ENCODE data around the gene SLC1A4. TPM values are rescaled to one million over a fixed set of nuclear protein-coding genes. Genes with fewer than 3 reads are reported as not detected.

The SLC1A4 gene
- total and polyA plus RNA-seq, 10 of the 15 experiments (the other 5 are each of a cell fraction or from before 2014, with no cell fraction given), result 10.8 to 43.2 (median 27.7) TPM

DNA sequence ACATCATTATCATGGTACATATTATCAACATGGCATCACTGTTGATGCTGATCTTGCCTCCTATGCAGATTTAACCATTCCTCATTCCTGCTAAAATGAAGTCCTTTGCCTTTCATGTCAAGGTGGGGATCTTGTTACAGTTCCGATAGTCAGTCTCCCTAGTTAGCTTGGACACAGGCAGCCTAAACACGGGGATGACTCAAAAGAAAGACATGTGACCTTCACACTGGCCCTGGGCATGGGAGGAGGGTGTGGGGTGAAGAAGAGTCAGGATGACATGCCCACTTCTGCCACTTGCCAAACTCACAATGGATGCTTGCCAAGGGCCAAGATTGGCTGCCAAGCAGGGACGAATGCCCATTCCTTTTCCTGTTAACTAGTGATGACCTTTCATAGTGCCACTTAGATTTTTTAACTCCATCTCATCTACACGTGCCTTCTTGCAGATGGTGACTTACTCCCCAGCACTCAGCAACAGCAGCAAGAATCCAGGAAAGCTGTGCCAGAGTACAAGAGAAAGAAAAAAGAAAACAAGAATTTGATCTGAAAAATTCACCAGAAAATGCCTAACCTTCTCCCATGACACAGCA lies 13.9 kb upstream of the SLC1A4 start:
- in situ Hi-C loops (cut with MboI) (no loop called here), intact Hi-C loops (cut with micrococcal nuclease; ENCODE audit: unreplicated experiment) (no loop called here)
- ChIA-PET POLR2A (no interaction called here), CTCF (interaction anchor here (1.4 kb wide), 1 partner anchor 11 kb away, joined by 7 read pairs; no protein-coding TSS in a partner anchor), RAD21 (ENCODE audit: unreplicated experiment) (no interaction called here), SMC1A (ENCODE audit: uncharacterized antibody, unreplicated experiment) (no interaction called here)
- 87% methylated on average over 4 of the region's 4 CpGs for WGBS (ENCODE audit: insufficient coverage, insufficient replicate concordance, low lambda C conversion rate, missing lambda C conversion rate)
- Histone ChIP-seq H3K9me3 (replicated peaks; ENCODE audit: control insufficient read depth, insufficient read depth, low read length) (no peaks in the 10 kb centered on the region), H2AFZ (ENCODE audit: control insufficient read depth, low read depth, low read length) (no peak overlapping the region), H3K27ac (ENCODE audit: control insufficient read depth, insufficient read depth) (no peak overlapping the region), H4K20me1 (ENCODE audit: control insufficient read depth, insufficient read depth) (no peaks in the 10 kb centered on the region), H3K36me3 (ENCODE audit: control insufficient read depth in 2 of 2, insufficient read depth in 2 of 2, low read length in 1 of 2) (no peaks in the 10 kb centered on the region), H3K79me2 (ENCODE audit: control insufficient read depth, insufficient read depth, low read length) (no peaks in the 10 kb centered on the region), H3K27me3 (replicated peaks in 1 of 2; ENCODE audit: control insufficient read depth in 2 of 2, insufficient read depth in 2 of 2, low read length in 1 of 2) (no peaks in the 10 kb centered on the region), H3K4me3 (no peak overlapping the region), H3K4me2 (ENCODE audit: control insufficient read depth, insufficient read depth) (no peak overlapping the region), H3K4me1 (ENCODE audit: control insufficient read depth, insufficient read depth, low read length) (peaks cover 12% of the 10 kb centered on the region), H3K9ac (ENCODE audit: control insufficient read depth, insufficient read depth, low read length) (no peak overlapping the region)
- no peak for TF ChIP-seq TBL1XR1 (IDR thresholded peaks at IDR 0.05; ENCODE audit: low read depth, low read length)
- TF ChIP-seq FOXK2 (IDR thresholded peaks at IDR 0.05), result 0 out of 2 replicates have a peak, but pooled peaks have one; percentile 19
- DNase-seq (ENCODE audit: low read depth, low spot score) (no peak), FAIRE-seq (no peak), ATAC-seq (no peak)
- no TSS peak for BruUV-seq (replicated peaks)

GRCh38 chr2:64976276-64976675 lies 12.9 kb upstream of the SLC1A4 start:
- BruUV-seq (replicated peaks), result no TSS peak
- Histone ChIP-seq H3K4me2 (ENCODE audit: control insufficient read depth, insufficient read depth) (no peak overlapping the region), H3K9me3 (replicated peaks; ENCODE audit: control insufficient read depth, insufficient read depth, low read length) (no peaks in the 10 kb centered on the region), H3K4me1 (ENCODE audit: control insufficient read depth, insufficient read depth, low read length) (peaks cover 12% of the 10 kb centered on the region), H3K9ac (ENCODE audit: control insufficient read depth, insufficient read depth, low read length) (no peak overlapping the region), H3K27me3 (replicated peaks in 1 of 2; ENCODE audit: control insufficient read depth in 2 of 2, insufficient read depth in 2 of 2, low read length in 1 of 2) (no peaks in the 10 kb centered on the region), H4K20me1 (ENCODE audit: control insufficient read depth, insufficient read depth) (no peaks in the 10 kb centered on the region), H2AFZ (ENCODE audit: control insufficient read depth, low read depth, low read length) (no peak overlapping the region), H3K27ac (ENCODE audit: control insufficient read depth, insufficient read depth) (no peak overlapping the region), H3K36me3 (ENCODE audit: control insufficient read depth in 2 of 2, insufficient read depth in 2 of 2, low read length in 1 of 2) (no peaks in the 10 kb centered on the region), H3K4me3 (no peak overlapping the region), H3K79me2 (ENCODE audit: control insufficient read depth, insufficient read depth, low read length) (no peaks in the 10 kb centered on the region)
- ATAC-seq (no peak; the same call in 2 of the 3 replicates), FAIRE-seq (no peak), DNase-seq (ENCODE audit: low read depth, low spot score) (no peak)
- SMC1A ChIA-PET (ENCODE audit: uncharacterized antibody, unreplicated experiment), result no interaction called here
- RAD21 ChIA-PET (ENCODE audit: unreplicated experiment), result interaction anchor here (1.3 kb wide), 1 partner anchor 44 kb away, joined by 4 read pairs; no protein-coding TSS in a partner anchor
- WGBS (ENCODE audit: insufficient coverage, insufficient replicate concordance, low lambda C conversion rate, missing lambda C conversion rate), result 95% methylated on average over 1 of the region's 1 CpG
- TF ChIP-seq E2F4 (IDR thresholded peaks at IDR 0.05; ENCODE audit: low read depth, low read length), result no peak
- CTCF ChIA-PET, result no interaction called here
- intact Hi-C loops (cut with micrococcal nuclease; ENCODE audit: unreplicated experiment) (no loop called here), in situ Hi-C loops (cut with MboI) (no loop called here)
- POLR2A ChIA-PET, result no interaction called here

Data from GM12878 (cell line).